Astrocyte of the cerebellum (primary cell): ENCODE data around the gene LCP2.

Experiments
- DNase-seq: peaks from one replicate; pipeline ENCODE4 v3.0.0-alpha.2; 2011; ENCODE audit warnings: low read depth
- H3K4me3 ChIP-seq: 2 replicates; pipeline ENCODE4 v1.5.1; 2011; ENCODE audit warnings: mild to moderate bottlenecking, low read depth, low read length, moderate library complexity
- in situ Hi-C: cut with HindIII; loops from 2 replicates; pipeline ENCODE4 v1.10.0; 2017; ENCODE audit warnings: low sequenced_read_pairs
- TF ChIP-seq, protein P1 (sequence below): IDR thresholded peaks from 2 replicates; pipeline ENCODE4 v1.5.1; 2012; ENCODE audit warnings: low read length, low read depth, moderate library complexity, mild to moderate bottlenecking; ENCODE audit errors: missing control alignments

The LCP2 gene

DNA sequence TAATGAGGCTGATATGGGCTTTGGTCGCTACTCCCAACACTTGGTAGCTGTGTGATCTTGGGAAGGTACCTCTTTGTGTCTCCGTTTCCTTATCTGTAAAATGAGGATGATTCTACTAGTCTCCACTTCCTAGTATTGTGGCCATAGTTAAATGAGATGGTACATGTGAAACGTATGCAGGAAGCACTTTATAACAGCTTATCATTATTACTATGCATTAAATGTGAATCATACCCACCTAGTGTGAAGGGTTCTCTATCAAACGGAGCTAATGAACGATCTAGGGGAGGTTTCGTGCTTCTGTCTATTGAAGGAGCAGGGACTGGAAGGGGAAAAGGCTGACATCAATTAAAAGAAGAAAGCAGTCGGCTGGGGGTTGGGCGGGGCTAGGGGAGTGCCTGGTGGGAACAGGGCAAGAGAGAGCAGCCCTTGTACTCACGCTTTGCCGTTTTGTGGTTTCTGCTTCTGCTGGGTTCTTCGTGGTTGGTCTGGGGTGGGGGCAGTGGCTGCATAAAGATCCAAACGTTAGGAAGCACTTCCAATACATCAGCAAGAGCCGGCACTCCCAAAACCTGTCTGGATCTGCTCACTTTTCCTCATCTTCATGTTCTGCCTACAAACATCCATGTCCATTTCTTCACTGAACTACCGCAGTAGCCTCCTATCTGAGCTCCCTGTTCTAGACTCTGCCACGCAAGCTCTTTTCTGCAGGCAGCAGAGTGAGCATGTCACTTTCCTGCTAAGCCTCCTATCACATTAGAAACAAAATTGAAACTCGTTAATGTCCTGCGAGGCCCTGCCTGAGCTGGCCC is 30.8 kb downstream of the LCP2 start:
- no peak overlapping the region for H3K4me3 ChIP-seq
- in situ Hi-C loops, result no loop called here
- TF ChIP-seq, protein P1, sequence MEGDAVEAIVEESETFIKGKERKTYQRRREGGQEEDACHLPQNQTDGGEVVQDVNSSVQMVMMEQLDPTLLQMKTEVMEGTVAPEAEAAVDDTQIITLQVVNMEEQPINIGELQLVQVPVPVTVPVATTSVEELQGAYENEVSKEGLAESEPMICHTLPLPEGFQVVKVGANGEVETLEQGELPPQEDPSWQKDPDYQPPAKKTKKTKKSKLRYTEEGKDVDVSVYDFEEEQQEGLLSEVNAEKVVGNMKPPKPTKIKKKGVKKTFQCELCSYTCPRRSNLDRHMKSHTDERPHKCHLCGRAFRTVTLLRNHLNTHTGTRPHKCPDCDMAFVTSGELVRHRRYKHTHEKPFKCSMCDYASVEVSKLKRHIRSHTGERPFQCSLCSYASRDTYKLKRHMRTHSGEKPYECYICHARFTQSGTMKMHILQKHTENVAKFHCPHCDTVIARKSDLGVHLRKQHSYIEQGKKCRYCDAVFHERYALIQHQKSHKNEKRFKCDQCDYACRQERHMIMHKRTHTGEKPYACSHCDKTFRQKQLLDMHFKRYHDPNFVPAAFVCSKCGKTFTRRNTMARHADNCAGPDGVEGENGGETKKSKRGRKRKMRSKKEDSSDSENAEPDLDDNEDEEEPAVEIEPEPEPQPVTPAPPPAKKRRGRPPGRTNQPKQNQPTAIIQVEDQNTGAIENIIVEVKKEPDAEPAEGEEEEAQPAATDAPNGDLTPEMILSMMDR, result no peak
- DNase-seq, result no peak

DNA sequence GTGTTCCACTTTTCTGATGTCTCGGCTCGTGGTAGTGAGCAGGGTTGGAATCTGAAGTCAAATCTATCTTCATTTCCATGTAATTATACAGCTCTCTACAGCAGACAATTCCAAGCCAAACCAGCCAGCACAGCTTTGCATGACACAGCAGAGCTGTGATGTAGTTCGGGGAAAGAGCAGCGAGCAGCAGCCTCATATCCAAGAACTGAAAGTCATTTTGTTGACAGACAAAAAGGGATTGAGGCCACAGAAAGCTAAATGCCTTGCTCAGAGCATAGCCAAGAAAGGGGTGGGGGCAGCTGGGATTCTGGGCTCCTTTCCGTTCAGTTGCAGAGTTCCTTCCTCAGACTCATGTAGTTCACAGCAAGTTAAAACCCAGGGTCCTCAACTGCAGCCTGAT is 32.1 kb downstream of the LCP2 start:
- TF ChIP-seq, protein P1, result no peak
- no peak overlapping the region for H3K4me3 ChIP-seq
- in situ Hi-C loops, result no loop called here
- DNase-seq, result no peak

DNA sequence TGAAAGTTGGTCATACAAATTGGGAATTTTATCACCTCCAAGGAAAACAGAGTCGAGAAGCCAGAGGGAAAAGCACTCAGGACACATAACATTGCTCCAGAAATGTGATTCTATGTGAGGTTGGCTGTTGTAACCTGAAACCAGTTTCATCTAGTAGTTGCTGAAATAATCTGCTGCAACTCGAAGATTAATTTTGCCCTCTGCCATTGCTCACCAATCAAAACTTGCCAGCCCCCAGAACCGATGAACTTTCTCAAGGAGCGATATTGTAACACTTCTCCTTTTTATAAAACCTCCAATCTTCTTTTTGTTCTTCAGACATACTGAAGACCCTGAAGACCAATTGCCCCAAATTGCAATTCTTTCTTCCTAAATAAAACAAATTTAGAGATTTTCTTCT is 33.7 kb downstream of the LCP2 start:
- TF ChIP-seq, protein P1, result no peak
- no peak for DNase-seq
- H3K4me3 ChIP-seq, result no peak overlapping the region
- in situ Hi-C loops, result no loop called here

DNA sequence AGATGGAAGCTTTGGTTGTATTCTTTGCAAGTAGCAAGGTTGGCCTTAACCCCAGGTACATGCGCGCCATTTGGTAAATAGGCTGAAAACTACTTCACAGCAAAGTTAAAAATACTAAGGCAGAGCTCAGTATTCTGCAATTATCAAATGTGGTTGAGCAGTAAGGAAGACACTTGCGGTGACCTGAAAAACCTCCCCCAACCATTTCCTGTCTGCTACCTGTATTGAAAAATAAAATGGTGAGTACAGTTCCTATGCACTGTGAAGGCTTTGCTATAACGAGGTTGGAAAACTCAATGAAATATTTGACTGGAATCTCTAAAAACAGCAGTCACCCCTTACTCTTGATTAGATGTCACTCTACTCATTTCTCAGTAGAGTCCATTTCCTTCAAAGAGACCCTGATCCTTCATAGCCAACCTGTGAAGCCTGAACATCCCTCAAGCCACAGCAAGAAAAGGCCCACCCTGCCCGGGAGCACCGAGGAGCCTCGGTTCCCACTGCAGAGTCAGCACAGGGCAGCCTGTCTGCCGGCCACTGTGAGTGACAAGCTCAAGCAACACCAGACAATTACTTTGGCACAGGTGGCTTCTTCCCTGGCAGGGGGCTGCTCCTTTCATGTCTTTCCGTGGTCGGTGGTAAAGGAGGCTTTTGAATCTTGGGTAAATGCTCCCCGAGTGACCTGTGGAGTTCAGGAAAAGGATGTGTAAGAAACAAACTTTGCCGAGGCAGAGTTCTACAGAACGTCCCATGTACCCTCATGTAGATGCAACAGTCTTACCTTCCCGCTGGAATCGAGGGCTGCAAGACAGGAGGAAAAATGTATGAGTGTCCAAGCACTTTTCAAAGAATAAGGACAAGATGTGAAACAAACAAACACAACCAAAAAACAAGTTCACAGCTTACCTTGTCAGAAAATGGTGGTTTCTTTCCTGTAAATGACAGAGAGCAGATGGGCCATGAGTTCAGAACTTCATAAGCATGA is 35.2 kb downstream of the LCP2 start:
- DNase-seq, result no peak
- H3K4me3 ChIP-seq, result no peak overlapping the region
- TF ChIP-seq, protein P1, result no peak
- in situ Hi-C loops, result no loop called here

DNA sequence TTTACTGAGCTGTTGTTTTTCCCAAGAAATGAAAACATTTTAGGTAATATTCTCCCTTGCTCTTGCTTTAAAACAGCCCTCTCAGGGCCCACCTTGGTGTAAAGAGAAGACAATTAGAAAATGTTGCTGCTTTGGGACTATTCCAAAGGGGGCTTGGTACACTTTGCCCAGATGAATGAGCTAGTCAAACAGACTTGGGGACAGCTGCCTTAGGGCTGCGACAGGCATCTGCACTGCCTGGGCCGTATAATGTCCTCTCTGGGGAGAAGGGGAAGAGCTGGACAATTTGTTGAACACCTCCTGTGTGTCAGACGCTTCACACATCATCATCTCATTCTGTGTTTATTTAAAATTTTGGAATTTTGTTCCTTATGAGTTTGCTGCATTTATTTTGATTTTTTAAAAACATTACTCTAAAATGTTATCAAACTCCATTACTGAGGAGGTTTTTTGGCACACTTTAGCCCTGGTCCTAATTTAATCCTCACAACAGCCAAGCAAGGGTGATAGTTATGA is 36.0 kb downstream of the LCP2 start:
- in situ Hi-C loops, result no loop called here
- no peak for DNase-seq
- TF ChIP-seq, protein P1, result no peak
- H3K4me3 ChIP-seq, result no peak overlapping the region

DNA sequence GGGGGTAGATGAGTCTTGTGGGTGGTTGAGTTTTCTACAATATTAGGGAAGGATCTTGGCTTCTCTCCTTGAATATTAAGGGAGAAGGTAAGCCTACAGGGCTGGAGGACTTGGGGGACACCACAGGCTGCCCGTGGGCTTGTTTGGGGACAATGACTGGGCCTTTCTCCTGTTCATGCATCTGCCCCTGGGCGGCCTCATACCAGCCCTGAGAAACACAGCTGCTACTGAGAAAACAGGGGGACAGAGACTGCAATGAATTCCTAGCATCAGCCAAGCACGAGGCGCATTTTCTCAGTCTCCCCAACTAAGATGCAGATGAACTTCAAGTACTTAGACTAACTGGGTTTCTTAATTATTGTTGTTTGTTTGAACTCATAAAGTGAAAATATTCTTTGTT is 40.2 kb downstream of the LCP2 start:
- in situ Hi-C loops, result no loop called here
- DNase-seq, result no peak
- H3K4me3 ChIP-seq, result no peak overlapping the region
- TF ChIP-seq, protein P1, result no peak
